Caco-2 (cell line): ENCODE data around the gene TMTC2. TPM values are rescaled to one million over a fixed set of nuclear protein-coding genes. Genes with fewer than 3 reads are reported as not detected.

Source experiments
- BruUV-seq: library from RNA; stranded (reverse); fragments of 400-500 nt; replicated peaks from 2 replicates; lab custom pipeline; 2021; lab: Mats Ljungman, UMichigan
- CTCF ChIA-PET: fragments of 300-600 bp; sonication (Branson Sonifier 250); formaldehyde crosslinking; loops from one replicate; lab custom pipeline; 2022; ENCODE audit warnings: antibody characterized with exemption; lab: Charles Lee
- POLR2A ChIA-PET: fragments of 300-600 bp; sonication (Branson Sonifier 250); formaldehyde crosslinking; loops from one replicate; lab custom pipeline; 2022; ENCODE audit warnings: antibody characterized with exemption; lab: Charles Lee
- DNase-seq, 2 experiments: peaks; one replicate each; pipeline versions ENCODE4 v3.0.0 to v3.0.0-alpha.2; 2020 to 2022
- H3K27me3 ChIP-seq: replicated peaks from 2 replicates; pipeline ENCODE4 v1.6.0; 2011; ENCODE audit warnings: low read length; ENCODE audit not compliant: control insufficient read depth, insufficient read depth
- H3K36me3 ChIP-seq: 2 replicates; pipeline ENCODE4 v1.5.1; 2011; ENCODE audit warnings: low read length; ENCODE audit not compliant: control insufficient read depth, insufficient read depth
- H3K4me1 ChIP-seq: fragments of 250-450 bp; sonication (Bioruptor Pico); 2 replicates; pipeline ENCODE4 v1.5.1; 2020; ENCODE audit warnings: mild to moderate bottlenecking
- H3K4me3 ChIP-seq: 2 replicates; pipeline ENCODE4 v1.5.1; 2011; ENCODE audit warnings: low read depth, mild to moderate bottlenecking, control low read depth, low read length
- H3K9me3 ChIP-seq: fragments of 250-450 bp; sonication (Bioruptor Pico); 2 replicates; pipeline ENCODE4 v1.5.1; 2020; ENCODE audit warnings: mild to moderate bottlenecking, moderate library complexity
- H3K27ac Mint-ChIP-seq: one replicate; pipeline ENCODE4 v1.8.0; 2022; ENCODE audit warnings: mixed read lengths; ENCODE audit not compliant: unreplicated experiment
- H3K27me3 Mint-ChIP-seq: one replicate; pipeline ENCODE4 v1.8.0; 2022; ENCODE audit warnings: mixed read lengths; ENCODE audit not compliant: insufficient read depth, unreplicated experiment
- H3K36me3 Mint-ChIP-seq: one replicate; pipeline ENCODE4 v1.8.0; 2022; ENCODE audit warnings: mild to moderate bottlenecking, mixed read lengths; ENCODE audit not compliant: insufficient read depth, unreplicated experiment
- H3K4me1 Mint-ChIP-seq: one replicate; pipeline ENCODE4 v1.8.0; 2022; ENCODE audit warnings: low read depth, mixed read lengths; ENCODE audit not compliant: unreplicated experiment
- H3K4me3 Mint-ChIP-seq: one replicate; pipeline ENCODE4 v1.8.0; 2022; ENCODE audit warnings: mild to moderate bottlenecking, moderate library complexity, mixed read lengths; ENCODE audit not compliant: unreplicated experiment
- H3K9me3 Mint-ChIP-seq: one replicate; pipeline ENCODE4 v1.8.0; 2022; ENCODE audit warnings: mixed read lengths; ENCODE audit not compliant: unreplicated experiment
- intact Hi-C: fragments of 100-400 bp; cut with micrococcal nuclease; formaldehyde crosslinking; loops from one replicate; pipeline ENCODE4 v1.10.0; 2022; ENCODE audit not compliant: unreplicated experiment
- total RNA-seq: library from RNA; stranded (reverse); gene quantifications from 2 replicates; pipeline ENCODE4 v1.2.3, GENCODE V29; 2022
- TF ChIP-seq, protein P1 (sequence below), 2 experiments: fragments of 200-600 bp in 1 of 2; IDR thresholded peaks; 1 replicate in 1 of 2; 2 replicates in 1 of 2; pipeline versions ENCODE4 v1.5.1 to v1.8.0; 2011 to 2022; ENCODE audit warnings: antibody characterized with exemption in 1 of 2, control low read depth in 1 of 2, inconsistent platforms in 1 of 2, low read depth in 1 of 2, low read length in 1 of 2, mild to moderate bottlenecking in 1 of 2, moderate library complexity in 1 of 2; ENCODE audit not compliant: insufficient read depth in 1 of 2, severe bottlenecking in 1 of 2, unreplicated experiment in 1 of 2

TMTC2 gene
- total RNA-seq, 1 experiment from 2014 or later: 2.2 TPM

DNA sequence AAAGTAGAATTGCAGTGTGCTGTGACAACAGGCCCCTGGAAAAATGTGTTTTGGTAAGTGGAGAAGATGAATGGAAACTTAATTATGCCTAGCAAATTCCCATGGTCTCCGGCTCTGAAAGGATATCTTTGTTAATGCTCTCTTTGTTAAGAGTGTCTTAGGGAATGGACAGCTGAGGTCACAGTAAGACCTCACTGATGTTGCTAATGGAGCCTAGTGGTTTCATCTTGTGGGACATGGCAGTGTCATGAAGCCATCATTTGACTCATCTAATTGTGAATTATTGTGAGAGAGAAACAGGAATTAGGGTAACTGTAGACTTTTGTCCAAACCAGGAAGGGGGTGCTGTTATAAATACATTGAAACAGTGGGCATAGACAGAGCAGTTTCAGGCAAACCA is 330.3 kb downstream of the TMTC2 start:
- no TSS peak for BruUV-seq
- Mint-ChIP-seq H3K36me3 (no peaks in the 10 kb centered on the region), H3K27me3 (no peaks in the 10 kb centered on the region), H3K4me3 (no peak overlapping the region), H3K4me1 (no peaks in the 10 kb centered on the region), H3K27ac (no peak overlapping the region), H3K9me3 (no peaks in the 10 kb centered on the region)
- DNase-seq: no peak
- Histone ChIP-seq H3K4me1 (no peaks in the 10 kb centered on the region), H3K4me3 (no peak overlapping the region), H3K9me3 (no peaks in the 10 kb centered on the region), H3K36me3 (no peaks in the 10 kb centered on the region), H3K27me3 (no peaks in the 10 kb centered on the region)
- TF ChIP-seq, protein P1, sequence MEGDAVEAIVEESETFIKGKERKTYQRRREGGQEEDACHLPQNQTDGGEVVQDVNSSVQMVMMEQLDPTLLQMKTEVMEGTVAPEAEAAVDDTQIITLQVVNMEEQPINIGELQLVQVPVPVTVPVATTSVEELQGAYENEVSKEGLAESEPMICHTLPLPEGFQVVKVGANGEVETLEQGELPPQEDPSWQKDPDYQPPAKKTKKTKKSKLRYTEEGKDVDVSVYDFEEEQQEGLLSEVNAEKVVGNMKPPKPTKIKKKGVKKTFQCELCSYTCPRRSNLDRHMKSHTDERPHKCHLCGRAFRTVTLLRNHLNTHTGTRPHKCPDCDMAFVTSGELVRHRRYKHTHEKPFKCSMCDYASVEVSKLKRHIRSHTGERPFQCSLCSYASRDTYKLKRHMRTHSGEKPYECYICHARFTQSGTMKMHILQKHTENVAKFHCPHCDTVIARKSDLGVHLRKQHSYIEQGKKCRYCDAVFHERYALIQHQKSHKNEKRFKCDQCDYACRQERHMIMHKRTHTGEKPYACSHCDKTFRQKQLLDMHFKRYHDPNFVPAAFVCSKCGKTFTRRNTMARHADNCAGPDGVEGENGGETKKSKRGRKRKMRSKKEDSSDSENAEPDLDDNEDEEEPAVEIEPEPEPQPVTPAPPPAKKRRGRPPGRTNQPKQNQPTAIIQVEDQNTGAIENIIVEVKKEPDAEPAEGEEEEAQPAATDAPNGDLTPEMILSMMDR (IDR thresholded peaks at IDR 0.05; ENCODE audit: insufficient read depth in 1 of 2, low read depth in 1 of 2, low read length in 1 of 2, severe bottlenecking in 1 of 2, unreplicated experiment in 1 of 2): no peak
- ChIA-PET CTCF (no interaction called here), POLR2A (no interaction called here)
- intact Hi-C loops: no loop called here

DNA sequence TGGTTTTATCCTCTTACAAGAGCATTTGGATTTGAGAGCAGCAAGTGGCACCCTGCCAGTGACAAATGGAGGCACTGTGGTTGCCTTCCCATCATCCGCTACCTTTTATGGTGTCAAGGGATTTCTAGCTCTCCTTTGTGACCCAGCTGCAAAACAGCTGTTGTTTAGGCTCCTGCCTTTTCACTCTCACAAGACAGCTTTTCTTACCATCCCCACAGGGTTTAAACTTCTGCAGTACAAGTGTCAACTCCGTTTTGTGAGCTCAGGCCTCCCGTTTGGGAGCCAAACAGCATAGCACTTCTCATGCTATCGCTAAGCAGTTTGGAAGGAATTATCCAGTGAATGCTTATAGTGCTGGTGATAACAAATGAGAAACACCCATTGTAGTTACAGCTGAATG is 331.4 kb downstream of the TMTC2 start:
- no peaks in the 10 kb centered on the region for H3K27me3 ChIP-seq
- intact Hi-C loops: no loop called here
- Mint-ChIP-seq H3K36me3 (no peaks in the 10 kb centered on the region), H3K27me3 (no peaks in the 10 kb centered on the region), H3K4me3 (no peak overlapping the region), H3K27ac (no peak overlapping the region), H3K9me3 (no peaks in the 10 kb centered on the region), H3K4me1 (no peaks in the 10 kb centered on the region)
- BruUV-seq: no TSS peak
- H3K9me3 ChIP-seq: no peaks in the 10 kb centered on the region
- TF ChIP-seq, protein P1 (IDR thresholded peaks at IDR 0.05; ENCODE audit: insufficient read depth in 1 of 2, low read depth in 1 of 2, low read length in 1 of 2, severe bottlenecking in 1 of 2, unreplicated experiment in 1 of 2): no peak
- no peaks in the 10 kb centered on the region for H3K36me3 ChIP-seq
- DNase-seq: no peak
- H3K4me1 ChIP-seq: no peaks in the 10 kb centered on the region
- no peak overlapping the region for H3K4me3 ChIP-seq
- ChIA-PET POLR2A (no interaction called here), CTCF (no interaction called here)

DNA sequence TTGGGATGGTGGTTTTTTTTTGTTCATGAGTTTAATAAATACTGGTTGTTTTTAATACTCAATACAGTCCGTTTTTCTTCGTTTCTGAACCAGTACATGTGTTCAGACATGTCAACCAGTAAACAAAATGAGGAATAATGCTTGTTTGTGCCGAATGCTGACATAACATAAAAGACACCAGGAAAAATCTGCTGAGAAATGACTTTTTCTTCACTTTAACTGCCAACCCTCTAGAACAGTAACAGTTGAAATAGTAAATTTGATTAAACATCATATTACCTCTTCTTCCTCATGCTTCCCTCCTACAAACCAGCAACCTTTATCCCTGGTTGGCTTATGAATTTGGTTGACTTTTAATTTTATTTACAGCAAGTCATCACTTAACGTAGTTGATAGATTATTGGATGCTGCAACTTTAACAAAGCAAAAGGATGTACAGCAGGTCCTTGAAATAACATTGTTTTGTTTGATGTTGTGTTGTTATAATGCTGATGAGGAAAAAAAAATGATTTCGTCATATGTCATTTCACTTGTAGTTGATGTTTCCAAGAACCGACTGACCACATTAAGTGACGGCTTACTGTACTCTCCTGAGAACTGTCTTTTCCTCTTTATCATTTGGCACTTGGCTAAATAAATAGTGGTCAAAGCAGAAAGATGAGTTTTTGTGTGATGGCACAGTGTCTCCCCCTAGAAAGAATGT is 340.5 kb downstream of the TMTC2 start:
- POLR2A ChIA-PET: no interaction called here
- H3K36me3 ChIP-seq: no peaks in the 10 kb centered on the region
- H3K27me3 ChIP-seq: no peaks in the 10 kb centered on the region
- BruUV-seq: no TSS peak
- Mint-ChIP-seq H3K4me1 (no peaks in the 10 kb centered on the region), H3K9me3 (no peaks in the 10 kb centered on the region), H3K27me3 (no peaks in the 10 kb centered on the region), H3K27ac (no peak overlapping the region), H3K36me3 (no peaks in the 10 kb centered on the region), H3K4me3 (no peak overlapping the region)
- TF ChIP-seq, protein P1 (IDR thresholded peaks at IDR 0.05; ENCODE audit: insufficient read depth in 1 of 2, low read depth in 1 of 2, low read length in 1 of 2, severe bottlenecking in 1 of 2, unreplicated experiment in 1 of 2): no peak
- intact Hi-C loops: no loop called here
- H3K9me3 ChIP-seq: no peaks in the 10 kb centered on the region
- no peaks in the 10 kb centered on the region for H3K4me1 ChIP-seq
- H3K4me3 ChIP-seq: no peak overlapping the region
- DNase-seq: no peak
- CTCF ChIA-PET: no interaction called here
